Measurements from ENCODE around the gene GIT2.

Gene GIT2

DNA sequence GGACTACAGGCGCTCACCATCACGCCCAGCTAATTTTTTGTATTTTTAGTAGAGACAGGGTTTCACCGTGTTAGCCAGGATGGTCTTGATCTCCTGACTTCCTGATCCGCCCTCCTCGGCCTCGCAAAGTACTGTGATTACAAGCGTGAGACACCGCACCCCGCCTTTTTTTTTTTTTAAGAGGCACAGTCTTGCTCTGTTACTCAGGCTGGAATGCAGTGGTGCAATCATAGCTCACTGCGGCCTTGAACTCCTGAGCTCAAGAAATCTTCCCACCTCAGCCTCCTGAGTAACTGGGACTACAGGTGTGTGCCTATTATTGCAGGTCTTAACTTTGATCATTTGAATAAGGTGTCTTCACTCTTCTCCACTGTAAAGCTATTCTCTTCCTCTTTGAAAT lies 110.6 kb downstream of the GIT2 start:
- DNase-seq = no peak

DNA sequence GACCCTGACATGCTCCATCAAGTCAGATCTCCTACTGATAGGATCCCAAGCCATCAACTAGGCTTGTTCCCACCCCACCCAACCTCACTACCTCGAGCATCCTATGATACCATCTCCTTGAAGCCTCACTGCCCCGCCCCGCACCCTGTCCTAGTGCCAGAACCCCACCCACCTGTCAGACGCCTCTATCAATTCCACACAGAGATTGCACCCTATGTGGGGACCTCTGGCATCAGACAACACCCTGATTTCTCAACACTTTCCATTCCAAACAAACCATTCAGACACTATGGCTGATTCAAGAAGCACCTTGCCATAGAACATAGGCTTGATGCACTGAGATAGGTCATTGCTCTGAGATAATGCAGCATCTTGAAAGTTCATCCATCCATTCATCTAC lies 112.7 kb downstream of the GIT2 start:
- no peak for DNase-seq

DNA sequence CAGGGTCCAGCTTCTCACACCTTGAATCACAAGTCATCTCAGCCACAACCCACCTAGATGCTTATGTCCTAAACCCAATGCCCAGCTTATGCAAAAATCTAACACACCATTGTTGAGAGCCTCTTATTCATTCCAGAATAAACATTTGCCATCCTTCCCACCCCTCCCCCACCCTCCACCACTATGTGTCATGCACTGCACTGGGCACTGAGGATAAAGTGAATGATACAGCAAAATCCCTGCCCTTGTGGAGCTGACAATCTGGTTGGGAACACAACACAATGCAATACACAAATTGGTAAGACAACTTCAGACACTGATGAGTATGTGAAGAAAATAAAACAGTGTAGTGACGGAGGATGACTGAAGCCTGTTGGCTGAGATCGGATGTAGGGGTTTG lies 114.4 kb downstream of the GIT2 start:
- DNase-seq = no peak

DNA sequence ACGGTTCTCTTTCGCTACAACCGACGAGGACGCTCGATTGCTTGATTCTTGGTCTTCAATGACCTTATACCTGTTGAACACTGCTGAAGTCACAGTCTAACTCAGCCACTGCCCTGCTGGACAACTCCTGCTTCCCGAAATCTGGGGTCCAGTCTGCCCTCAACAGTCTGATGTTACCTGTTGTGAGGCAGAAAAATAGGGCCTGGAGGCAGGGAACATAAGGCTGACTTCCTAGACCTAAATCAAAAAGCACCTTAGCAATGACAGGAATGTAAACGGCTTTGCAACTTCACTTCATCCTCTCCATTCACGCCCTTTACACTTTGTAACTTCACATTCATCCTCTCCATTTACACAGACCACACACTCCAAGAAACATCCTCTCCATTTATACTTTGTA lies 115.2 kb downstream of the GIT2 start:
- DNase-seq = no peak

DNA sequence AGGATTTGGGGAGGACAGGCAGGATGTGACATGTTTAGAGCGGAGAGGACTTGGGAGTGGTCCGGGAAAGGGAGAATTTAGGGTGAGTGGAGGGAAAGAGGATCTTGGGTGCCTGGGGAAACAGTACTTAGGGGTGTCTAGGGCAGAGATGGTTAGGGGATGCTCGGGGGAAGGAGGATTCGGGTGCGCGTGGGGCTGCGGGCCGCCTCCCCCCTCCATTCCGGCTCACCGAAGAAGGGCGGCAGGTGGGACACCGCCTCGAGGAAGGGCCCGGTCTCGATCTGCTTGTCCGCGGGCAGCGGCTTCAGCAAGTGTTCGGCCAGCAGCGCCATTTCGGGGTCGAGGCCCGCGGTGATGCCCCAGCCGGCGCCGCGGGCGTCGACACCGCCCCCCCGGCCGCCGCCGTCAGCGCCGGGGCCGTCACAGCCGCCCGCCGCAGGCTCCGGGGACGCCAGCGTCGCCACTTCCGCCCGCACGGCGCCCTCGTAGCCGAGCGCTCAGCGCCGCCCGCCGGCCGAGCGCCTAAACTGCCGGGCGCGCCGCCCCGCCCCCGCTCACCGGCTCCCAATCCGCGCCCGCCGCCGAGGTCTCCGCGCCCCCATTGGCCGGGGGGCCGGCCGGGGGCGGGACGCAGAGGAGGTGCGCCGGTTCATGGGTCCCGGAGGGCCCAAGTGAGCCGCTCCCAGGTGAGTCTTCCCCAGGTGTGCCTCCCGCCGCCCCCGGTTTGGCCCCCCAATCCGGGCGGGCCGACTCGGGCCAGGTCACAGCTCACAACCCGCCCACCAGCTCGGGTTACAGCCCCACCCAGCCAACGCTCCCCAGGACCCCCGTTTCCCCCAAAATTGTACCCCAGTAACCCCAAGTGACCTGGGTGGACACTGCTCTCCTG lies 115.9 kb downstream of the GIT2 start, which contains the start of gene GLTP:
GLTP (minus strand) TSS at position 499 of the 889 bp plus-strand sequence; CDS start at position 332, 167 bp downstream.
- peak; percentile 93 for DNase-seq
